ENCODE measurements around the gene KCNQ2. TPM values are rescaled to one million over a fixed set of nuclear protein-coding genes. Genes with fewer than 3 reads are reported as not detected.

The KCNQ2 gene
- total RNA-seq, 4 donors from 2014 or later = not detected

- TF ChIP-seq EP300 (IDR thresholded peaks at IDR 0.05) = no peak
- TF ChIP-seq CTCF (IDR thresholded peaks at IDR 0.05) = no peak
- no peak for TF ChIP-seq POLR2A (IDR thresholded peaks at IDR 0.05)
- Histone ChIP-seq H3K4me1 (peaks cover 0 to 2% (median 0%) of the 10 kb centered on the region in 4 donors), H3K9me3 (no peaks in the 10 kb centered on the region), H3K36me3 (no peaks in the 10 kb centered on the region), H3K27me3 (peaks cover 0 to 98% of the 10 kb centered on the region in 2 donors), H3K27ac (no peak overlapping the region), H3K4me3 (no peak overlapping the region)
- no peak for DNase-seq (ENCODE audit: low spot score in 2 of 2)
- 55 to 58% methylated on average over 17 of the region's 17 CpGs for WGBS, 2 donors
These were observed 5.5 kb upstream of the KCNQ2 start for GRCh38 chr20:63477944-63478343.

- peaks cover 0 to 6% (median under 1%) of the 10 kb centered on the region in 4 donors for H3K4me1 ChIP-seq
- H3K9me3 ChIP-seq = no peaks in the 10 kb centered on the region
- peaks cover 0 to 92% of the 10 kb centered on the region in 2 donors for H3K27me3 ChIP-seq
- no peak overlapping the region for H3K27ac ChIP-seq
- no peak overlapping the region for H3K4me3 ChIP-seq
- TF ChIP-seq EP300 (IDR thresholded peaks at IDR 0.05) (no peak), POLR2A (IDR thresholded peaks at IDR 0.05) (no peak), CTCF (IDR thresholded peaks at IDR 0.05) (no peak)
- no peaks in the 10 kb centered on the region for H3K36me3 ChIP-seq
- no peak for DNase-seq (ENCODE audit: low spot score in 2 of 2)
- WGBS, 2 donors = 36 to 39% methylated on average over 21 of the region's 21 CpGs
These were observed 4.7 kb upstream of the KCNQ2 start for GRCh38 chr20:63477061-63477616.

- no peak overlapping the region for H3K4me3 ChIP-seq
- DNase-seq (ENCODE audit: low spot score in 2 of 2) = no peak
- no peak overlapping the region for H3K27ac ChIP-seq
- H3K36me3 ChIP-seq = no peaks in the 10 kb centered on the region
- no peaks in the 10 kb centered on the region for H3K9me3 ChIP-seq
- 4 to 11% methylated on average over 12 to 16 of the region's 16 CpGs for WGBS, 2 donors
- H3K4me1 ChIP-seq = peaks cover 0 to 16% (median 5%) of the 10 kb centered on the region in 4 donors
- TF ChIP-seq EP300 (IDR thresholded peaks at IDR 0.05) (no peak), CTCF (IDR thresholded peaks at IDR 0.05) (no peak), POLR2A (IDR thresholded peaks at IDR 0.05) (no peak)
- H3K27me3 ChIP-seq = peaks cover 0 to 93% of the 10 kb centered on the region in 2 donors
These were observed 2.8 kb upstream of the KCNQ2 start for GRCh38 chr20:63475209-63475608.

GRCh38 chr20:63473555-63474449 is 1.3 kb upstream of the KCNQ2 start:
- peaks cover 0 to 16% (median 5%) of the 10 kb centered on the region in 4 donors for H3K4me1 ChIP-seq
- H3K4me3 ChIP-seq = no peak overlapping the region
- no peaks in the 10 kb centered on the region for H3K9me3 ChIP-seq
- DNase-seq (ENCODE audit: low spot score in 2 of 2) = no peak
- H3K36me3 ChIP-seq = no peaks in the 10 kb centered on the region
- H3K27me3 ChIP-seq = peaks cover 0 to 93% of the 10 kb centered on the region in 2 donors
- no peak overlapping the region for H3K27ac ChIP-seq
- no peak for TF ChIP-seq EP300 (IDR thresholded peaks at IDR 0.05)
- no peak for TF ChIP-seq CTCF (IDR thresholded peaks at IDR 0.05)
- no peak for TF ChIP-seq POLR2A (IDR thresholded peaks at IDR 0.05)
- WGBS, 2 donors = 28 to 29% methylated on average over 27 to 30 of the region's 30 CpGs

- no peaks in the 10 kb centered on the region for H3K9me3 ChIP-seq
- H3K4me3 ChIP-seq = no peak overlapping the region
- TF ChIP-seq CTCF (IDR thresholded peaks at IDR 0.05) (no peak), POLR2A (IDR thresholded peaks at IDR 0.05) (no peak), EP300 (IDR thresholded peaks at IDR 0.05) (no peak)
- H3K36me3 ChIP-seq = no peaks in the 10 kb centered on the region
- no peak for DNase-seq (ENCODE audit: low spot score in 2 of 2)
- no peak overlapping the region for H3K27ac ChIP-seq
- H3K4me1 ChIP-seq = peaks cover 0 to 16% (median 5%) of the 10 kb centered on the region in 4 donors
- 30 to 43% methylated on average over 10 to 11 of the region's 13 CpGs for WGBS, 2 donors
- peaks cover 0 to 93% of the 10 kb centered on the region in 2 donors for H3K27me3 ChIP-seq
These were observed 471 bp upstream of the KCNQ2 start for GRCh38 chr20:63472862-63473390.
